SK-N-SH treated with all-trans-retinoic acid at 6 μM for 48 hours (cell line): ENCODE data around the gene MRPS34.

Experiments
- ATAC-seq: fragments of 200-7000 bp; cut with Tn5 transposase; 3 replicates; pipeline ENCODE4 v1.9.1; 2020; ENCODE audit warnings: mild to moderate bottlenecking, moderate library complexity
- ARNTL ChIP-seq: fragments of 450-650 bp; formaldehyde crosslinking; IDR thresholded peaks from 2 replicates; pipeline ENCODE4 v1.5.0; 2020; ENCODE audit warnings: low read depth, mild to moderate bottlenecking, moderate library complexity, borderline replicate concordance
- BACH2 ChIP-seq: fragments of 250-450 bp; sonication (Bioruptor Pico); IDR thresholded peaks from 2 replicates; pipeline ENCODE4 v1.9.0; 2021; ENCODE audit warnings: mild to moderate bottlenecking, borderline replicate concordance
- CREB5 ChIP-seq: fragments of 250-450 bp; sonication (Bioruptor Pico); IDR thresholded peaks from 2 replicates; pipeline ENCODE4 v1.5.1; 2020; ENCODE audit warnings: low read depth, mild to moderate bottlenecking, moderate library complexity
- CSDC2 ChIP-seq: fragments of 250-450 bp; sonication (Bioruptor Pico); IDR thresholded peaks from 2 replicates; pipeline ENCODE4 v1.5.0; 2020; ENCODE audit warnings: mild to moderate bottlenecking, moderate library complexity
- CSRNP3 ChIP-seq: fragments of 250-450 bp; sonication (Bioruptor Pico); IDR thresholded peaks from 2 replicates; pipeline ENCODE4 v1.5.1; 2021; ENCODE audit warnings: mild to moderate bottlenecking, moderate library complexity
- ESRRG ChIP-seq: fragments of 250-450 bp; sonication (Bioruptor Pico); IDR thresholded peaks from 2 replicates; pipeline ENCODE4 v1.6.1; 2021; ENCODE audit warnings: mild to moderate bottlenecking
- GLIS3 ChIP-seq: fragments of 250-450 bp; sonication (Bioruptor Pico); IDR thresholded peaks from 2 replicates; pipeline ENCODE4 v1.5.0; 2020; ENCODE audit warnings: mild to moderate bottlenecking, moderate library complexity
- ISL1 ChIP-seq: fragments of 250-450 bp; sonication (Bioruptor Pico); IDR thresholded peaks from 2 replicates; pipeline ENCODE4 v2.1.2; 2022; ENCODE audit warnings: mild to moderate bottlenecking, moderate library complexity
- OSR1 ChIP-seq: fragments of 250-450 bp; sonication (Bioruptor Pico); IDR thresholded peaks from 2 replicates; pipeline ENCODE4 v1.8.0; 2022; ENCODE audit warnings: moderate library complexity, mild to moderate bottlenecking, inconsistent platforms
- PATZ1 ChIP-seq: fragments of 250-450 bp; sonication (Bioruptor Pico); IDR thresholded peaks from 2 replicates; pipeline ENCODE4 v1.8.0; 2020; ENCODE audit warnings: mild to moderate bottlenecking, moderate library complexity, borderline replicate concordance
- RARB ChIP-seq: fragments of 250-450 bp; sonication (Bioruptor Pico); IDR thresholded peaks from 2 replicates; pipeline ENCODE4 v1.8.0; 2021; ENCODE audit warnings: mild to moderate bottlenecking, moderate library complexity
- SNAI2 ChIP-seq: fragments of 250-450 bp; sonication (Bioruptor Pico); IDR thresholded peaks from 2 replicates; pipeline ENCODE4 v1.5.0; 2020; ENCODE audit warnings: mild to moderate bottlenecking, moderate library complexity
- TCF4 ChIP-seq: fragments of 250-450 bp; sonication (Bioruptor Pico); IDR thresholded peaks from 2 replicates; pipeline ENCODE4 v1.8.0; 2021; ENCODE audit warnings: mild to moderate bottlenecking, moderate library complexity, borderline replicate concordance
- TOX ChIP-seq: fragments of 250-450 bp; sonication (Bioruptor Pico); IDR thresholded peaks from 2 replicates; pipeline ENCODE4 v1.8.0; 2021; ENCODE audit warnings: mild to moderate bottlenecking, moderate library complexity, borderline replicate concordance
- TSHZ2 ChIP-seq: fragments of 250-450 bp; sonication (Bioruptor Pico); IDR thresholded peaks from 2 replicates; pipeline ENCODE4 v1.5.0; 2020; ENCODE audit warnings: mild to moderate bottlenecking, moderate library complexity
- ZC3H10 ChIP-seq: fragments of 250-450 bp; sonication (Bioruptor Pico); IDR thresholded peaks from 2 replicates; pipeline ENCODE4 v1.5.1; 2021; ENCODE audit warnings: mild to moderate bottlenecking, moderate library complexity
- ZFP3 ChIP-seq: fragments of 250-450 bp; sonication (Bioruptor Pico); IDR thresholded peaks from 2 replicates; pipeline ENCODE4 v1.5.0; 2020; ENCODE audit warnings: mild to moderate bottlenecking, moderate library complexity
- ZFP30 ChIP-seq: fragments of 450-650 bp; formaldehyde crosslinking; IDR thresholded peaks from 2 replicates; pipeline ENCODE4 v1.5.0; 2022; ENCODE audit warnings: mild to moderate bottlenecking, moderate library complexity
- ZNF565 ChIP-seq: fragments of 450-650 bp; formaldehyde crosslinking; conservative IDR thresholded peaks from 2 replicates; pipeline ENCODE4 v1.5.0; 2020; ENCODE audit warnings: low read depth, mild to moderate bottlenecking, moderate library complexity
- ZNF70 ChIP-seq: fragments of 450-650 bp; formaldehyde crosslinking; IDR thresholded peaks from 2 replicates; pipeline ENCODE4 v1.5.0; 2020; ENCODE audit warnings: mild to moderate bottlenecking, moderate library complexity
- ZNF8 ChIP-seq: fragments of 450-650 bp; formaldehyde crosslinking; IDR thresholded peaks from 2 replicates; pipeline ENCODE4 v1.5.0; 2020; ENCODE audit warnings: mild to moderate bottlenecking, moderate library complexity

The MRPS34 gene

GRCh38 chr16:1779234-1779701 lies 6.3 kb upstream of the MRPS34 start:
- no peak for TF ChIP-seq ZNF565 (CRISPR knock-in tag)
- TF ChIP-seq ZNF70 (CRISPR knock-in tag) = no peak
- TF ChIP-seq ZFP30 (CRISPR knock-in tag) = no peak
- no peak for TF ChIP-seq TCF4
- no peak for TF ChIP-seq OSR1 (CRISPR knock-in tag)
- no peak for TF ChIP-seq SNAI2 (CRISPR knock-in tag)
- no peak for ATAC-seq

DNA sequence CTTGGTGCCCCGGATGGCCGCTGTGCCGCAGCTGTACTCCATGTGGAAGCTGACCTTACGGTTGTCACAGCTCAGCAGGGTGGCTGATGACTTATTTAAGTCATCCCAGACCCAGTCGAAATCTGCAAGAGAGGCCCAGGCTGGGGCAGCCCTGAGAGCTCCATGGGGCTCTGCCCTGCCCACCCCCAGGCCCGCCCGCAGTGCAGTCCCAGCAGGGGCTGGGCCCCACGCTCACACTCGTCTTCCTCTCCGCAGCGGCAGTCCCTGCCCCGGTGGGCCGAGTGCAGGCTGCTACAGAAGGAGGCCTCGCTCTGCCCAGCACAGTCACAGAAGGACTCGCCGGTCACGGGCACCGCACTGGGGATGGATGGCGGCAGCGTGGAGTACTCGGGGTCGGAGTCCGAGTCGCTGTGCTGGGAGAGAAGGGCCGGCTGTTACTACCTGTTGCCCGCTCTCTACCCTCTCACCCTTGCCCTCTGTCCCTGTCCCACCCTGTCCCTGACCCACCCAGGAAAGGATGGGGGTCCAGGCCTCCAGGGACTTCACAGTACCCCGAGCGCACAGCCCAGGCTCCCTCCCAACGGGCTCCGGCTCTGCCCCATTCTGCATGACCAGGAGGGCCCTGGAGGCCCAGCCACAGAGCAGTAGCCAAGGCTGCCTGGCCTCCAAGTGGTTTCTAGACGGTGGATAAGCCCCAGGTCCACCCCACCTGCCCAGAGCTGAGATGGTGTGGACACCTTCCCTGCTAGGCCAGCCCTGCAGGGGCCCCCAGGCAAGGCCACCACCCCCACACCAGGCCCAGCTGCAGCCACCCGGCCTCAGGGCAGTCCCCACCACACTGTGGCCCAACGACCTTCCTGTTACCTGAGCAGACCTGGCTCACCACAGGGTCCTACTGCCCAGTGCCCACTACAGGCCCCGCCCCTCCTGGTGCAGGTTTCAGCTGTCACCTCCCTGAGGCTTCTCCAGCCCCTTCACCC lies 5.6 kb upstream of the MRPS34 start:
- TF ChIP-seq OSR1 (CRISPR knock-in tag) (no peak), ZC3H10 (CRISPR knock-in tag) (no peak), ZNF8 (no peak), CREB5 (no peak), ZNF565 (CRISPR knock-in tag) (no peak), ISL1 (CRISPR knock-in tag) (no peak), ZNF70 (CRISPR knock-in tag) (no peak), ESRRG (CRISPR knock-in tag) (no peak), TSHZ2 (CRISPR knock-in tag) (no peak), CSRNP3 (CRISPR knock-in tag) (no peak), CSDC2 (CRISPR knock-in tag) (no peak), ZFP3 (CRISPR knock-in tag) (no peak), RARB (CRISPR knock-in tag) (no peak), SNAI2 (CRISPR knock-in tag) (no peak), BACH2 (CRISPR knock-in tag) (no peak), ZFP30 (CRISPR knock-in tag) (no peak), ARNTL (no peak), TOX (no peak), TCF4 (no peak)
- no peak for ATAC-seq

DNA sequence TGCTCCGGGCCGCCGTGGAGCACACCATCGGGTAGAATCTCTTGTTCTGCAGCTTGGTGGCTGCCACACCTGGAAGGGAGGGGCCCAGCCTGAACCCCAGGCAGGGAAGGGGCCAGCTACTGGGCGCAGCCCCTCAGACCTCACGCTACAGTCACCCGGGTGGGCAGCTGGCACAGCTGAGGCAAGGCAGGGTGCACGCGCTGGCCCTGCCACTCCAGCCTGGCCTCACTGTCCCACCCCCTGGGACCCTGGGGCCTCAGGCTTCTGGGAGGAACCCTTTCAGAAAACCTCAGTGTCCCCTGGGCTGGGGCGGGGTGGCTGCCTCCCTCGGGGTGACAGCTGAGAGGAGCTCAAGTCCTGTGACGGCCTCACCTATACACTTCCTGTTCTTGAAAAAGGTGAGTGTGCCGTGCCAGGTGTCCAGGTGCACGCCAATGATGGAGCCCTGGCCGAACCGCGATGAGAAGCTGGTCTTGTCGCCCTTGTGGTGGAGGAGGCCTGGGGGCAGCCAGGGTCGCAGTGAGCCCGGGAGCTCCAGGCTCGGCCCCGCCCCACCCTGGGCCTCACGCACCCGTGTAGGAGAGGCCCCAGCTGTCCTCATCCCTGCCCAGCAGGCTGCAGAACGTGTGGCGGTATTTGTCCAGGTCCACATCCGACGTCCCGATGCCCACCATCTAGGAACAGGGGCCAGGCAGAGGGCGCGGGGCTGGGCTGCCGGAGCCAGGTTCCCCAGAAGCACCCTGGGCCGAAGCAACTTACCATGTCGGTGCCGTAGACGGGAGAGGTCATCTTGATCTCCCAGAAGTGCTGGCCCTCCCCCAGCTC lies 4.7 kb upstream of the MRPS34 start:
- no peak for ATAC-seq
- no peak for TF ChIP-seq OSR1 (CRISPR knock-in tag)
- no peak for TF ChIP-seq ZFP30 (CRISPR knock-in tag)
- TF ChIP-seq TSHZ2 (CRISPR knock-in tag) = no peak
- no peak for TF ChIP-seq CSRNP3 (CRISPR knock-in tag)
- TF ChIP-seq ZNF8 = no peak
- no peak for TF ChIP-seq GLIS3
- no peak for TF ChIP-seq TOX
- no peak for TF ChIP-seq ZFP3 (CRISPR knock-in tag)
- no peak for TF ChIP-seq ZC3H10 (CRISPR knock-in tag)
- TF ChIP-seq CREB5 = no peak
- TF ChIP-seq ZNF70 (CRISPR knock-in tag) = no peak
- no peak for TF ChIP-seq PATZ1
